PC-3 (cell line): ENCODE data around the gene HYCC1.

Source experiments
- CTCF ChIP-seq: fragments of 300-600 bp; sonication (generic); conservative IDR thresholded peaks from 2 replicates; pipeline ENCODE4 v1.5.1; 2017; ENCODE audit warnings: antibody characterized with exemption, low read depth, mild to moderate bottlenecking, low read length
- EZH2 ChIP-seq: fragments of 300-600 bp; sonication (generic); IDR thresholded peaks from one replicate; pipeline ENCODE4 v1.6.1; 2017; ENCODE audit warnings: antibody characterized with exemption, mild to moderate bottlenecking, low read length; ENCODE audit not compliant: unreplicated experiment

- TF ChIP-seq CTCF: no peak
- no peak for TF ChIP-seq EZH2
Measured at GRCh38 chr7:23002698-23003097, 11.2 kb downstream of the HYCC1 start.
